Measurements from ENCODE around the gene OSBPL2.

The OSBPL2 gene

DNA sequence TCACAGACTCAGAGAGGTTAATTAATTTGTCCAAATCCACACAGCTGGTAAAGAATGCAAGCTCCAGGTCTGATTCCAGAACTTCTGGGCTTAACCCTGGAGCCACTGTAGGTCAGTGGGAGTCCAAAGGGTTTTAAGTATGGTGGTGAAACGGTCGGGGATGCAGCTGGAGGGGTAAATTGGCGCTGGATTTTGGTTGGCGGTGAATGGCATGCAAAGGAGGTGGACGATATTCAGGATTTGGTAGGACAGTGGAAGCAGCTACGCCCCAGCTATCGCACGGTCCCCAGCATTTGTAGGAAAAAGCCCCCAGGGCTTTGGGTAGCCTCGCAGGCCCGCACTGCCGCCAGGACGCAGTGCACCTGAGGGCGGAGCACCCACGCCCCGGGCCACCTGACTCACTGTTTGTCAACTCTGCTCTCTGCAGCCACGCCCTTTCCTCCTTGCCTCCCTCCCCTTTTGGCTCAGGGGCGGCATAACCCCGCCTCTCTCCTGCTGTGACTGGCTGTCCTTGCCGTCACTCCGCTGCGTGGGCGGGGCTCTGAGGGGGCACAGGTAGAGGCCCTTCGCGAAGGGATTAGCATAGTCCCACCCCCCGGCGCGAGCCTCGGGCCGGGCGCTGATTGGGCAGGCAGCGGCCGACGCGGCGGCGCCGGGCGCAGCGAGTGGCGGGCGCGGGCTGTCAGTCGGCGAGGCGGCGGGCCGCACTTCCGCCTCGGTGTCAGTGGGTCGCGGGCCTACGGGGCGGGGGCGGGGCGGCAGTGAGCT, at the start of gene OSBPL2:
OSBPL2 (plus strand) TSS at position 721 of the 768 bp plus-strand sequence. CDS start 17,664 bp downstream, outside the sequence.
- peak; percentile 99 for DNase-seq

DNA sequence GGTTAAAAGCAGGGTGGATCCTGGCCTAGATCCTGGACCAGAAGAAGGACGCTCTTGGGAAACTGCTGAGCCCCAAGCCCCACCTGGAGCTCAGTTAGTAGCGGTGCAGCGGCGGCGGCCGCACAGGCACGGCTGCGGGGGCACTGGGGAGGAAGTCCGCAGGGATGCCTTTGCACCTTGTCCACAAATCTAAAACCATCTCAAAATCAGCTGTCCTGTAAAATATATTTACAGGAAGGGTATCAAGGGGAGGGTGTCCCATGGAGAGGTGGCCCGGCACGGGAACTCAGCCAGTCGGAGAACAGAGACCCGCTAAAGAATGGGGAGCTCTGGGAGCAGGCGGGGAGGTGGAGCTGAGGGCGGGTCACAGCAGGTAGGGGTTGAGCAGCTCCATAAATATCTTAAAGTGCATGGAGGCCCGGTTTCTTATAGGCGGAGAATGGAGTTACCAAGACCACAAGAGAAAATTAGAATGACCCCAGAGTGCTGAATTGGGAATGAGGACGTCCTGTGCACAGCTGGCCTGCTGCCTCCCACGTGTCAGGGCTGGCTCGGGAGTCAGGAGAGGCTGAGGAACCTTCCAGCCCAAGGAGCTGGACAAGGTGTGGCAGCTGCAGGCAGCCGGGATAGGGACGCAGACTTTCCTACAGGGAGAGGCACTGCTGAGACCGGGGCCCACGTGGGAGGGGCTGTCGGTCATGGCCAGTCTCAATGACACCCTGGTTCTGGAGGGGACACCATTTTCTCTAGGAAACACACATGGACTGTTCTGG, 47.5 kb upstream of the OSBPL2 start:
- DNase-seq = no peak

GRCh38 chr20:62191781-62192559, 46.4 kb upstream of the OSBPL2 start:
- no peak for DNase-seq

DNA sequence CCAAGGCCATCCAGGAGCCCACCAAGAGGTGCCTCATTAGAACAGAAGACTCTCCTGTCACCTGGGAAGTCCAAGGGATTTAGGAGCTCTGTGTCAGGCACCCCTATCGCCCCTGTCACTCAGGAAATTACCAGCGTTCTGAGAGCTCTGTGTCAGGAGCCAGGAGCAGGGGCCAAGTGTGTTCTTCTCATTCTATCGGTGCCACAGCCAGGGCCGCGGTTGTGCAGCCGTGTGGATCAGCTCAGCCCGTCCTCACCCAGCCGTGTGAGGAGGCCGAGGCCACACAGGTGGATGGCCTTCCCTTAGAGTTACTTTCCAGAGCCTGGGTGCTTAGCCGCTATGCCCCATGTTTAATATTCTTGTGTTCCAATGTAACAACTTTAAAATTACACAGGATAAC, 45.7 kb upstream of the OSBPL2 start:
- DNase-seq = no peak

GRCh38 chr20:62193079-62194025, 45.0 kb upstream of the OSBPL2 start:
- no peak for DNase-seq

DNA sequence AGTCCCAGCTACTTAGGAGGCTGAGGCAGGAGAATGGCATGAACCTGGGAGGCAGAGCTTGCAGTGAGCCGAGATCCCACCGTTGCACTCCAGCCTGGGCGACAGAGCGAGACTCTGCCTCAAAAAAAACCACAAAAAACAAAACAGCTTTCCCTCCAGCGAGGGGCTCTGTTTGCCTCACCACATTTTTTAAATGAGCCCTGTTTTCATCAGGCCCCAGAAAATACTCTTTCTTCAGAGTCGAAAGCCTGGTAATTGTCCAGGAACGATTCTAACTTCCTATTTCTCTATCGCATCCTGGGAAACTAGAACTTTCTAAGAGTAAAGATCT, 43.3 kb upstream of the OSBPL2 start:
- DNase-seq = no peak

GRCh38 chr20:62195736-62196135, 42.6 kb upstream of the OSBPL2 start:
- no peak for DNase-seq

DNA sequence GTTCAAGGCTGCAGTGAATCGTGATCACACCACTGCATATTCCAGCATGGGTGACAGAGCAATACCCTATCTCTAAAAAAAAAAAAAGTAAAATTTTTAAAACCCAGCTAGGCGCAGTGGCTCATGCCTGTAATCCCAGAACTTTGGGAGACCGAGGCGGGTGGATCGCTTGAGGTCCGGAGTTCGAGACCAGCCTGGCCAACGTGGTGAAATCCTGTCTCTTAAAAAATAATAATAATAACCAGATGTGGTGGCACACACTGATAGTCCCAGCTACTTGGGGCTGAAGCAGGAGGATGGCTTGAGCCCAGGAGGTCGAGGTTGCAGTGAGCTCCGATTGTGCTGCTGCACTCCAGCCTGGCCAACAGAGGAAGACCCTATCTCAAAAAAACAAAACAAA, 42.0 kb upstream of the OSBPL2 start:
- DNase-seq = no peak

GRCh38 chr20:62197311-62197710, 41.0 kb upstream of the OSBPL2 start:
- no peak for DNase-seq

DNA sequence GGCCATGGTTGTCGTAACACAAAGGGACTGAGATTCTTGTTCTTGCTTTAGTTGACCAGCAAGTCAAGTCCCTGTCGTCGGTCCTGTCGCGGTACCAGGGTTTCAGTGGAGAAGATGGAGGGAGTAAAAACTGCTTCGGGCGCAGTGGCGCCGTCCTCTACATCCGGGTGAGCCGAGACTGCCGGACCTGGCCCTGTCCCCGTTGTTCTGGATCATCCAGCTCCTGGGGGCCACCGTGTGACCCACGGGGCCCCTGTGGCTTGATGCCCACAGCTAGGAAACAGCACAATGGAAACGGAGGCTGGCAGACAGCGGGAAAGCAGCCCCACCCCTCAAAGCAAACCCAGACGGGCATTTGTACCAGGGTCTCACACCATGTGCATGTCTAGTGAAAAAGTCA, 40.5 kb upstream of the OSBPL2 start:
- DNase-seq = no peak

- no peak for DNase-seq
Observed at GRCh38 chr20:62198496-62198895, 39.8 kb upstream of the OSBPL2 start.

- no peak for DNase-seq
Observed at GRCh38 chr20:62198931-62199330, 39.4 kb upstream of the OSBPL2 start.

DNA sequence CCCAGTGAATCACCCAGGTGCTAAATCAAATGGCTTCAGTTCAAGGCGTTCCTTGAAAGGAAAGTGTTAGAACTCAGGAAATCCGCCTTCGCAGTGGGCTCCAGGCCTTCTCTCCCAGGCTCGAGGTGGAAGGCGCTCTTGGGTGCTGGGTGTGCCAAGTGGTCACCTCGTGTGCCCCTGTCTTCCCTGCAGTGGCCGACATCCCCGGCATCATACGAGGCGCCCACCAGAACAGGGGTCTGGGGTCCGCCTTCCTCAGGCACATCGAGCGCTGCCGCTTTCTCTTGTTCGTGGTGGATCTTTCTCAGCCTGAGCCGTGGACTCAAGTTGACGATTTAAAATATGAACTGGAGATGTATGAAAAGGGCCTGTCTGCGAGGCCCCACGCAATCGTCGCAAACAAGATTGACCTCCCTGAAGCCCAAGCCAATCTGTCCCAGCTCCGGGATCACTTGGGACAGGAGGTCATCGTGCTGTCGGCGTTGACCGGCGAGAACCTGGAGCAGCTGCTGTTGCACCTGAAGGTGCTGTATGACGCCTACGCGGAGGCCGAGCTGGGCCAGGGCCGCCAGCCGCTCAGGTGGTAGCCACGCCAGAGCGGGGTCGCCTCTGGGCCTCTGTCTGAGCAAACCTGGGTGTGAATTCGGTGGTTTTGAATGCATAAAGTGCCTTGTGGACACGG, 37.7 kb upstream of the OSBPL2 start:
- DNase-seq = no peak

DNA sequence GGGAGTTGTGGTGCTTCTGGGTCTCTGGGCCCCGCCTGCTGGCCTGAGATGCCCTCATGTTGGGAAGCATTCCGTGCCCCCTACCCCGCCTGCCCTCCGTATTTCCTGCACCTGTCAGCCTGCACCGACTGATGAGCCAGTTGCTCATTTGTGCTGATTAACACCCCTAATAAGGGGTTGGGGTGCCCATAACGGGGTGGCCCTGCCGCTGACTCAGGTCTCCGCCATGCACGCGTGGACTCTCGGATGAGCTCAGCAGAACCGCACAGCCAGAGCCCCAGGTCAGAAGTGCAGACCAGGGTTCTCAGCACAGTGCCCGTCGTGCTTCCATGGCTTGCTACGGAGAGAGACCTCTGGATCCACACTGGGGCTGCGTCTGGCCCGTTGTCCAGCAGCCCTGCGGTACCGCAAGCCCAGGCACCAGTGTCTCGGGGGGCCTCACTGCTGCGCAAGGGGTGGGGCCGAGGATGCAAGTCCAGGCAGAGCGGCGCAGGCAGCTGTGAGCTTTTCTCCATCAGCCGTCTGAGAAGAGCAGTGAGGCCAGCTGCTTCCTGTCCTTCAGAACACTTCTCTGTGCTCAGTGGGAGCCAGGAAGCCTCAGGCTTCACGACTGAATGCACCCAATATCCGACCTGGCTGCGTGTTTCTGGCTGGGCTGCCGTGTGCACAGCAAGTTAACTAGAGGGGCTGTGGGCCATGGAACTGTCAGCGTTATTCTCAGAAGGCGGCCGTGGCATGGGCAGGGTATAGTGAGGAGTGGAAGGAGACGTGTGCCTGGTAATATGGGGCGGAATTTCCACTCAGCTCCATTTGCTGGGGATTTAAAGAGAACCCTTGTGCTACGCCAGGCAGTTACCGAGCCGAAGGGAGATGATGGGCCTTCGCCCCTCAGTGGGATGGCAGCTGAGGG, 36.9 kb upstream of the OSBPL2 start:
- peak; percentile 46 to 77 for DNase-seq

DNA sequence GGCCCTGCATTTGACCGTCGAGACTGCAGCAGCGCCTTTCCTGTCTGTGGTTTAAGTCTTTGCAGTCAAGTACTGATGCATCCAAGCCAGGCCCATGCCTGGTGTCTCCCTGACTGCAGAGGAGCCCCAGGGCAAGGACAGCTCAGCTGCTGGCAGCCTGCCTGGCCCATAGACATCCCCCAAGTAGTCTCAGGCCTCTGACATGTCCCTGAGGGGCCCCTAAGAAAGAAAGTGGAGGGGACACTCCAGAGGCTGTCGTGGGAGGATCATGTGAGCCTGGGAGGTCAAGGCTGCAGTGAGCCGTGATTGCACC, 36.3 kb upstream of the OSBPL2 start:
- DNase-seq = no peak

- DNase-seq = no peak
Observed at GRCh38 chr20:62202676-62203377, 35.5 kb upstream of the OSBPL2 start.

GRCh38 chr20:62203378-62204030, 34.8 kb upstream of the OSBPL2 start:
- DNase-seq = peak in 1 of 2 experiments; percentile 43

DNA sequence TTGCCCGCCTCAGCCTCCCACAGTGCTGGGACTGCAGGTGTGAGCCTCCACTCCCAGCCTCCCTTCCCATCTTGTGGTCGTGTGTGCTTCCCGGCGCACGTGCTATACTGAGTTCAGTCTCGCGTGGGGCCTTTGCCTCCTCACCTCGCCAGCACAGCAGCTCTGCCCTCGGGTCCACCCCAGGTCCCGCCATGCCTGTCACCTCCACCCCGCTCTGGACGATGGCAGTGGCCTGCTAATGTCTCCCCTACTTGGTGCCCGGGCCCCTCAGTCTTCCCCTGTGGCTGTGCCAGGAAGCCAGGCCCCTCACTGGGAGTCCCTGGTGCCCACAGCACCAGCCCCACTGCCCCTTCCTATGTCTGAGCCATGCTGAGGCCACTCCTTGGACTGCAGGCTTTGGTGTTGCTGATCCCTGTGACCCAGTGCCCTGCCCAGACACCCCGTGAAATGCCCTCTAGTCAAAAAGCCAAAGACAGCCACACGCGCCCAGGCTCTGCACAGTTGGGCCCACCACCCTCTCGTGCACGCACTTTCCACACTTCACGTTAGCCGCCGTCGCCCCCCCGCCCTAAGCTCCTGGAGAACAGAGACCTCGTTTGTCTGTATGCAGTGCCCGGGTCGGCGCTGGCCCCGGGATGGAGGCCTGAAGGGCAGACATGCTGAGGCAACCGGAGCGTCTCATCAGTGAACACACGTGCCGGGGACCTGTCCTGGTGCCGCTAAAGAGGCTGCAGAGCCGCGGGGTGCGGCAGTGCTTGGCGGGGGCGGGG, 32.5 kb upstream of the OSBPL2 start:
- no peak for DNase-seq

- DNase-seq = no peak
Observed at GRCh38 chr20:62206388-62206775, 31.9 kb upstream of the OSBPL2 start.
